Naive thymus-derived CD4-positive, alpha-beta T cell (primary cell): ENCODE measurements around the gene LRRC58. TPM values are rescaled to one million over a fixed set of nuclear protein-coding genes. Genes with fewer than 3 reads are reported as not detected.
"Not testable (repeated sequence)": the region's sequence is repeated elsewhere in the genome, so short reads cannot be mapped to it uniquely, and the experiment has no call there.

Experiments
- ATAC-seq: fragments of 150-1000 bp; cut with Tn5 transposase; 2 replicates; pipeline ENCODE4 v1.10.0; 2021; ENCODE audit warnings: mild to moderate bottlenecking, moderate library complexity
- CTCF ChIA-PET: fragments of 350-600 bp; sonication (Branson Sonifier 250); formaldehyde crosslinking; loops from one replicate; lab custom pipeline; 2021; ENCODE audit warnings: antibody characterized with exemption; lab: Charles Lee
- POLR2A ChIA-PET: fragments of 350-600 bp; sonication (Branson Sonifier 250); formaldehyde crosslinking; loops from one replicate; lab custom pipeline; 2021; ENCODE audit warnings: antibody characterized with exemption, inconsistent platforms; lab: Charles Lee
- DNase-seq, 9 donors: peaks; one replicate each; pipeline versions ENCODE4 v3.0.0 to v3.0.0-alpha.2; 2020 to 2022; ENCODE audit warnings: mixed read lengths in 1 of 9
- H3K27ac ChIP-seq: one replicate; pipeline ENCODE4 v1.7.0; 2013; ENCODE audit warnings: mild to moderate bottlenecking, low read depth, low read length, moderate library complexity
- H3K27me3 ChIP-seq, 2 donors: one replicate each; pipeline ENCODE4 v1.7.0; 2013; ENCODE audit warnings: low read length in 2 of 2, mild to moderate bottlenecking in 2 of 2, moderate library complexity in 2 of 2; ENCODE audit not compliant: control insufficient read depth in 2 of 2, insufficient read depth in 2 of 2
- H3K36me3 ChIP-seq, 3 experiments: 1 replicate in 2 of 3; 2 replicates in 1 of 3; pipeline ENCODE4 v1.7.0; 2013; ENCODE audit warnings: low read length in 3 of 3, mild to moderate bottlenecking in 3 of 3, moderate library complexity in 1 of 3; ENCODE audit not compliant: insufficient read depth in 3 of 3, control insufficient read depth in 2 of 3
- H3K4me1 ChIP-seq, 2 donors: one replicate each; pipeline ENCODE4 v1.7.0; 2013; ENCODE audit warnings: low read length in 2 of 2, mild to moderate bottlenecking in 2 of 2, moderate library complexity in 1 of 2; ENCODE audit not compliant: control insufficient read depth in 2 of 2, insufficient read depth in 2 of 2
- H3K4me3 ChIP-seq: 2 replicates; pipeline ENCODE4 v1.7.0; 2013; ENCODE audit warnings: mild to moderate bottlenecking, low read length
- H3K9me3 ChIP-seq, 3 experiments: 1 replicate in 2 of 3; 2 replicates in 1 of 3; pipeline ENCODE4 v1.7.0; 2013; ENCODE audit warnings: low read length in 3 of 3; ENCODE audit not compliant: control insufficient read depth in 2 of 3
- H3K27ac Mint-ChIP-seq, 9 donors: one replicate each; pipeline ENCODE4 v1.8.0; 2020 to 2022; ENCODE audit warnings: mixed read lengths in 9 of 9, mild to moderate bottlenecking in 8 of 9, moderate library complexity in 5 of 9, inconsistent platforms in 2 of 9
- H3K27me3 Mint-ChIP-seq, 5 donors: one replicate each; pipeline ENCODE4 v1.8.0; 2021 to 2022; ENCODE audit warnings: mixed read lengths in 5 of 5, mild to moderate bottlenecking in 1 of 5
- H3K36me3 Mint-ChIP-seq, 5 donors: one replicate each; pipeline ENCODE4 v1.8.0; 2020 to 2022; ENCODE audit warnings: mixed read lengths in 5 of 5, mild to moderate bottlenecking in 3 of 5, inconsistent platforms in 1 of 5
- H3K4me1 Mint-ChIP-seq, 7 donors: one replicate each; pipeline ENCODE4 v1.8.0; 2020 to 2022; ENCODE audit warnings: mixed read lengths in 7 of 7, mild to moderate bottlenecking in 3 of 7, inconsistent platforms in 1 of 7
- H3K4me3 Mint-ChIP-seq, 10 donors: one replicate each; pipeline ENCODE4 v1.8.0; 2020 to 2022; ENCODE audit warnings: mild to moderate bottlenecking in 10 of 10, mixed read lengths in 10 of 10, moderate library complexity in 6 of 10, inconsistent platforms in 2 of 10
- H3K9me3 Mint-ChIP-seq, 11 donors: one replicate each; pipeline ENCODE4 v1.8.0; 2020 to 2022; ENCODE audit warnings: mixed read lengths in 11 of 11, mild to moderate bottlenecking in 4 of 11, inconsistent platforms in 1 of 11, moderate library complexity in 1 of 11
- intact Hi-C, 2 donors: fragments of 100-400 bp; cut with micrococcal nuclease; formaldehyde crosslinking; loops; one replicate each; pipeline ENCODE4 v1.15.1; 2023
- polyA plus RNA-seq, 2 donors: library from polyadenylated mRNA; unstranded; fragments of 300-500 nt; fragmentation: Illumina TruSeq; gene quantifications; one replicate each; pipeline ENCODE4 v1.2.3, GENCODE V29; 2021
- total RNA-seq, 6 experiments: library from RNA in 5 of 6; stranded (reverse) in 5 of 6; gene quantifications; 1 replicate in 5 of 6; 2 replicates in 1 of 6; pipeline ENCODE4 v1.2.3 and lab custom pipeline; 2021 to 2026

LRRC58 gene
- total and polyA plus RNA-seq, 7 experiments from 2014 or later = 8.1 to 24.1 (median 16.6) TPM

DNA sequence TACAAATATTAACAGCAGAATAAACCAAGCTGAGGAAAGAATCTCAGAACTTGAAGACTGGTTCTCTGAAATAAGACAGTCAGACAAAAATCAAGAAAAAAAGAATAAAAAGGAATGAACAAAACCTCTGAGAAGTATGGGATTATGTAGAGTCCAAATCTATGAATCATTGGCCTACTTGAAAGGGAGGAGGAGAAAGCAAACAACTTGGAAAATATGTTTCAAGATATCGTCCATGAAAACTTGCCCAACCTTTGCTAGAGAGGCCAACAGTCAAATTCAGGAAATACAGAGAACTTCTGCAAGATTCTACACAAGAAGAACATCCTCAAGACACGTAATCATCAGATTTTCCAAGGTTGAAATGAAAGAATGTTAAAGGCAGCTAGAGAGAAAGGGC lies 57.6 kb downstream of the LRRC58 start:
- POLR2A ChIA-PET, H3K27ac Mint-ChIP-seq, H3K9me3 ChIP-seq, H3K4me3 Mint-ChIP-seq, DNase-seq, H3K4me1 Mint-ChIP-seq, intact Hi-C loops, H3K27me3 ChIP-seq, H3K36me3 ChIP-seq, H3K4me1 ChIP-seq, H3K27ac ChIP-seq, H3K4me3 ChIP-seq, ATAC-seq, CTCF ChIA-PET: not testable (repeated sequence)
- Mint-ChIP-seq H3K9me3 (peaks cover 0 to 36% (median 16%) of the 10 kb centered on the region in 11 donors), H3K27me3 (peaks cover 24 to 47% (median 35%) of the 10 kb centered on the region in 5 donors), H3K36me3 (peaks cover 0 to 10% (median 2%) of the 10 kb centered on the region in 5 donors)

GRCh38 chr3:120289636-120290035 lies 59.5 kb downstream of the LRRC58 start:
- intact Hi-C loops = no loop called here
- no peaks in the 10 kb centered on the region for H3K4me1 ChIP-seq
- no peak overlapping the region for H3K4me3 ChIP-seq
- no peak for ATAC-seq
- H3K27ac Mint-ChIP-seq = no peak overlapping the region
- H3K4me3 Mint-ChIP-seq = no peak overlapping the region
- no peaks in the 10 kb centered on the region for H3K9me3 ChIP-seq
- no peak overlapping the region for H3K27ac ChIP-seq
- H3K27me3 ChIP-seq = no peaks in the 10 kb centered on the region
- H3K4me1 Mint-ChIP-seq = peaks cover 0 to 6% (median 4%) of the 10 kb centered on the region in 7 donors
- peaks cover 0 to 35% (median 16%) of the 10 kb centered on the region in 11 donors for H3K9me3 Mint-ChIP-seq
- ChIA-PET CTCF (no interaction called here), POLR2A (no interaction called here)
- H3K36me3 Mint-ChIP-seq = peaks cover 0 to 10% (median 2%) of the 10 kb centered on the region in 5 donors
- no peaks in the 10 kb centered on the region for H3K36me3 ChIP-seq
- peaks cover 32 to 61% (median 48%) of the 10 kb centered on the region in 5 donors for H3K27me3 Mint-ChIP-seq
- no peak for DNase-seq

DNA sequence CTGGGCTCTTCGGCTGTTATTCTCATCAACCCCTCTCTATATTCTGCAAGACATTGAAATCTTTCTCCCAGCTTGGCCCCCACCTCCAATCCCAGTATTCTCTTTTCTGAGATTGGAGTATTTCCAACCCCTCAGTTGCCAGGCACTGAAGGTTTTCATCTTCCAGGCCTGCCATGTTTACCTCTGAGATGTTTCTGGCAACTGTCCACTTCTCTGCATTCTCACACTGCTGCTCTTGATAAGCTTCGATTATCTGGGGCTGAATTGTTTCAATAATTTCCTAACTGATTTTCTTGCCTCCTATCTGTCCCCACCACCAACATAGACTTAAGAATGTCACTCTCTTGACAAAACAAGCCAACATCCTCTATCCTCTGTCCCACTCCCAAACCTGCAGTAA lies 62.7 kb downstream of the LRRC58 start:
- H3K27me3 Mint-ChIP-seq = peaks cover 50 to 68% (median 54%) of the 10 kb centered on the region in 5 donors
- no peak overlapping the region for H3K4me3 ChIP-seq
- CTCF ChIA-PET = no interaction called here

DNA sequence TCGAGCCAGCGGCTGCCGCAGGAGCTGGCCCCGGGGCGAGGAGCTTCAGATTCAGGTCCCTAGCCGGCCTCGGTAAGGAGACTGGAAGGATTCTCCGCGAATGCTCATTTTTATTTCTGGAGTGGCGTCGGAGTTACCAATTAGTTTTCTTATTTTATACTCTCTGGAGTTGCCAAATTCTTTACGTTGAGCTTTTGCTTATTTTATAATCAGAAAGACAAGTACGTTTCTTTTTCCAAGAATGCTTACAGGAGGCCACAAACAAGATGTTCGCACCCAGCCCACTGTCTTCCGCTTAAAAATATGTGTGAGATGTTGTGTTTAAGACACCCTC lies 63.7 kb downstream of the LRRC58 start:
- no peaks in the 10 kb centered on the region for H3K9me3 ChIP-seq
- POLR2A ChIA-PET = no interaction called here
- CTCF ChIA-PET = no interaction called here
- no peak overlapping the region for H3K4me3 ChIP-seq
- peaks cover 0 to 9% (median 0%) of the 10 kb centered on the region in 11 donors for H3K9me3 Mint-ChIP-seq
- DNase-seq (no peak), ATAC-seq (no peak)
- H3K27me3 ChIP-seq = no peaks in the 10 kb centered on the region
- peaks cover 0 to 4% (median 0%) of the 10 kb centered on the region in 5 donors for H3K36me3 Mint-ChIP-seq
- H3K27me3 Mint-ChIP-seq = peaks cover 55 to 74% (median 64%) of the 10 kb centered on the region in 5 donors
- intact Hi-C loops = no loop called here
- no peaks in the 10 kb centered on the region for H3K36me3 ChIP-seq
- H3K4me1 Mint-ChIP-seq = peaks cover 0 to 9% (median 4%) of the 10 kb centered on the region in 7 donors
- H3K4me1 ChIP-seq = no peaks in the 10 kb centered on the region
- peak overlapping the region in 4 of 10 donors; percentile 40 to 55 (median 45) for H3K4me3 Mint-ChIP-seq
- H3K27ac ChIP-seq = no peak overlapping the region
- H3K27ac Mint-ChIP-seq = no peak overlapping the region

More for the DNA sequence above, 62.7 kb downstream of the LRRC58 start:
- no peaks in the 10 kb centered on the region for H3K9me3 ChIP-seq
- POLR2A ChIA-PET = no interaction called here
- no peak overlapping the region for H3K27ac ChIP-seq
- Mint-ChIP-seq H3K9me3 (peaks cover 0 to 15% (median 2%) of the 10 kb centered on the region in 11 donors), H3K4me1 (peaks cover 0 to 9% (median 4%) of the 10 kb centered on the region in 7 donors), H3K4me3 (peak overlapping the region in 5 of 10 donors; percentile 5 to 76 (median 33)), H3K36me3 (peaks cover 0 to 4% (median 0%) of the 10 kb centered on the region in 5 donors), H3K27ac (no peak overlapping the region)
- no peaks in the 10 kb centered on the region for H3K36me3 ChIP-seq
- DNase-seq (no peak), ATAC-seq (no peak)
- intact Hi-C loops = no loop called here
- H3K27me3 ChIP-seq = no peaks in the 10 kb centered on the region
- H3K4me1 ChIP-seq = no peaks in the 10 kb centered on the region

DNA sequence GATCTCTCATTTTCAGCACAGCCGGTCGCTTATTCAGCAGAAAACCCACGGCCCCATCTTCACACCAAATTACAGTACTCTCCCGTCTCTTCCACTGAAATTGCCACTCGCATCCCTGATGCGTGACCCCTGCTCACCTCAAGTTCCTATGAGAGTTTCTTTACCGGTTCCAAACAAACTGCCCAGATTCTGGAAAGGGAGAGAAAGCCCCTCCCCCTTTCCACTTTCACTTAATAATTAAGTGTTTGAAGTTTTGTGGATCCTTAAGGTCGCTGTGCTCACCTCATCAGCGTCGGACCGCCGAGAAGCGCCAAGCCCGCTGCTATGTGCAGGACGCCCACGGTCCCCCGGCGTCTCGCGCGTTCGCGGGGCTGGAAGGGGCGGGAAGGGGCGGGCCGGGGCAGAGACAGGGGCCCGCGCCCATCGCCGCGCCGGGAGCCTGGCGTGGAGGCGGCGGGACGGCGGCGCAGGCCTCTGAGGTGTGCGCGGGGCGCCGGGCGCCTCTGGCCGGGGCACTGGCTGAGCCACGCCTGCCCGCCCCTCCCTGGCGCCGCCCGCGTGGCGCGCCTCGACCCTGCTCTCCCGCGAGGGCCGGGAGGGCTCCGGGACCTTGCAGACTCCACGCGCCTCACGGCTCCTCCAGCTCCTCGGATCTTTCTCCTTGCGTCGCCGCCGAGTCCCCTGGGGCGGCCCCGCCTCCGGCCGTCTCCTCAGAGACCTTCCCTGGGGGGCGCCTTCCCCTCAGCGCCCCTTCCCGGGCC lies 64.2 kb downstream of the LRRC58 start, which contains the start of gene GPR156:
TSS of gene GPR156 (minus strand) at position 476 of the 761 bp plus-strand sequence. CDS start 41,124 bp downstream, outside the sequence.
- peaks cover 0 to 9% (median 4%) of the 10 kb centered on the region in 7 donors for H3K4me1 Mint-ChIP-seq
- H3K36me3 Mint-ChIP-seq = peaks cover 0 to 4% (median 0%) of the 10 kb centered on the region in 5 donors
- Histone ChIP-seq H3K4me3 (no peak within 1 kb of the TSS), H3K9me3 (no peaks in the 10 kb centered on the region), H3K36me3 (no peaks in the 10 kb centered on the region), H3K27me3 (no peaks in the 10 kb centered on the region), H3K27ac (no peak within 1 kb of the TSS), H3K4me1 (no peaks in the 10 kb centered on the region)
- H3K4me3 Mint-ChIP-seq = peak within 1 kb of the TSS in 8 of 10 donors; percentile 15 to 55 (median 42)
- H3K27me3 Mint-ChIP-seq = peaks cover 56 to 69% (median 65%) of the 10 kb centered on the region in 5 donors
- no peak within 1 kb of the TSS for H3K27ac Mint-ChIP-seq
- ATAC-seq (peak; percentile 32), DNase-seq (no peak)
- H3K9me3 Mint-ChIP-seq = peaks cover 0 to 5% (median 0%) of the 10 kb centered on the region in 11 donors
- POLR2A ChIA-PET = no interaction called here
- intact Hi-C loops = no loop called here
- CTCF ChIA-PET = no interaction called here

DNA sequence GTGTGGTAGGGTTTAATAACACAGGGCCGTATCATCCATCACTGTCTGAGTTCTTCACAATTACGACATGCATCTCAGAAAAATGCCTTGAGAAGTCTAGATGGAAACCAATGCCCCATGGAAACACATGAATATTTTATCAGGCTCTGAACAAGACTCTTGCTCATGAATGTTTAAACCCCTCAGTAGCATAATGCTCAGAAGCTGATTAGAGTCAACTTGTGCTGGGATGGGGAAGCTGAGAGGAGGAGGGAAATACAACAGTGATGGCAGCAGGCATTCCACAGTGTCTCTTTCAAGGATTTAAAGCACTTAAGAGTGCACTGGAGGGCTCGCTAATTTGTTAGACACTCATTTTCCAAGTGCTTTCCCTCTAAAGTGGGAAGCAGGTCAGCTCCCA lies 67.9 kb downstream of the LRRC58 start:
- Mint-ChIP-seq H3K9me3 (no peaks in the 10 kb centered on the region), H3K27ac (no peak overlapping the region), H3K4me1 (peaks cover 0 to 9% (median 0%) of the 10 kb centered on the region in 7 donors), H3K4me3 (no peak overlapping the region), H3K27me3 (peaks cover 62 to 74% (median 70%) of the 10 kb centered on the region in 5 donors), H3K36me3 (no peaks in the 10 kb centered on the region)
- DNase-seq (no peak), ATAC-seq (no peak)
- ChIA-PET POLR2A (no interaction called here), CTCF (no interaction called here)
- no peaks in the 10 kb centered on the region for H3K36me3 ChIP-seq
- H3K9me3 ChIP-seq = no peaks in the 10 kb centered on the region
- intact Hi-C loops = no loop called here
- no peak overlapping the region for H3K4me3 ChIP-seq
- H3K27ac ChIP-seq = no peak overlapping the region
- H3K27me3 ChIP-seq = no peaks in the 10 kb centered on the region
- no peaks in the 10 kb centered on the region for H3K4me1 ChIP-seq
